ENCODE measurements around the gene IGF2BP2. TPM values are rescaled to one million over a fixed set of nuclear protein-coding genes. Genes with fewer than 3 reads are reported as not detected.

The IGF2BP2 gene
- total and polyA plus RNA-seq, 2 of the 8 experiments (the other 6 are each of a cell fraction or from before 2014, with no cell fraction given) = 7.4 to 121 TPM

DNA sequence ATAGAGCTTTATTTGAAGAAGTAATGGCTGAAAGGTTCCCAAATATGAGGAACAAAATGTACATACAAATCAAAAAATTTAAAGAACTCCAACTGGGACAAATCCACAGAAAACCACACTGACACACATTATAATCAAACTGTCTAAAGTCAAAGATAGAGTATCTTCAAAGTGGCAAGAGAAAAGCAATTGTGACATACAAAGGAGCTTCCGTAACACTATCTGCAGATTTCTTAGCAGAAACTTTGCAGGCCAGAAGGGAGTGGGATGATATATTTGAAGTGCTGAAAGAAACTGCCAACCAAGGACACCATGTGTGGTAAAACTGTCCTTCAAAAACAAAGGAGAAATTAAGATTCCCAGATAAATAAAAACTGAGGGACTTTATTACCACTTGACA is 146.8 kb downstream of the IGF2BP2 start:
- H3K23me2 ChIP-seq (ENCODE audit: low read depth, low read length) = no peaks in the 10 kb centered on the region
- H3K4ac ChIP-seq (replicated peaks; ENCODE audit: insufficient read length, low read depth, low read length) = no peak overlapping the region
- no peak overlapping the region for H2AK5ac ChIP-seq (ENCODE audit: low read depth, low read length)
- no peak overlapping the region for H3K56ac ChIP-seq (replicated peaks; ENCODE audit: insufficient read length, low read depth, low read length)
- no peak overlapping the region for H3K4me2 ChIP-seq (ENCODE audit: insufficient read depth in 1 of 2, low read depth in 2 of 2, low read length in 2 of 2)
- H3K36me3 ChIP-seq (ENCODE audit: control insufficient read depth in 2 of 4, insufficient read depth in 4 of 4, low read length in 3 of 4) = peaks cover 2 to 33% (median 28%) of the 10 kb centered on the region in 4 experiments; a peak in 7 of 8 replicates
- no peak overlapping the region for H3K4me3 ChIP-seq (ENCODE audit: extremely low read depth in 1 of 4, insufficient read depth in 2 of 4, low read depth in 3 of 4, low read length in 4 of 4)
- POLR2A ChIA-PET (ENCODE audit: partially characterized antibody) = interaction anchor here (0.7 to 1.4 kb wide), 4 partner anchors 11 to 234 kb away, joined by 3 to 4 read pairs (median 3); no protein-coding TSS in a partner anchor
- H3K79me2 ChIP-seq (ENCODE audit: control insufficient read depth in 1 of 2, insufficient read depth in 2 of 2, low read length in 2 of 2) = peaks cover 0 to 8% of the 10 kb centered on the region in 2 experiments; a peak in 1 of 4 replicates
- H3K27ac ChIP-seq (ENCODE audit: low read depth, low read length) = no peak overlapping the region
- H3K4me1 ChIP-seq (replicated peaks in 1 of 4; ENCODE audit: control insufficient read depth in 3 of 4, insufficient read depth in 4 of 4, low read length in 3 of 4) = no peaks in the 10 kb centered on the region
- H3K14ac ChIP-seq (ENCODE audit: insufficient read length) = no peak overlapping the region
- H4K8ac ChIP-seq (ENCODE audit: extremely low read depth, insufficient read depth, low read length) = no peak overlapping the region
- no peak overlapping the region for H2BK20ac ChIP-seq (ENCODE audit: low read length)
- H2BK120ac ChIP-seq (replicated peaks; ENCODE audit: low read depth, low read length) = no peak overlapping the region
- no peaks in the 10 kb centered on the region for H3K9me3 ChIP-seq (ENCODE audit: insufficient read depth in 2 of 2, low read depth in 1 of 2, low read length in 1 of 2)
- no peak overlapping the region for H2BK5ac ChIP-seq (ENCODE audit: low read depth, low read length)
- FAIRE-seq (no peak), DNase-seq (ENCODE audit: low read depth in 1 of 2, low spot score in 2 of 2) (no peak)
- no peak overlapping the region for H3K23ac ChIP-seq (ENCODE audit: insufficient read length)
- no peaks in the 10 kb centered on the region for H3K79me1 ChIP-seq (ENCODE audit: low read depth, low read length)
- WGBS, 2 experiments (ENCODE audit: extremely low coverage in 1 of 2, insufficient coverage in 1 of 2, insufficient read length in 1 of 2, insufficient replicate concordance in 2 of 2, low coverage in 1 of 2, low lambda C conversion rate in 2 of 2, missing lambda C conversion rate in 1 of 2) = 86% methylated on average over 1 of the region's 1 CpG; no CpG with 5 or more reads in 1 of the 2 experiments
- no peak overlapping the region for H2BK12ac ChIP-seq (ENCODE audit: low read depth, low read length)
- H3K18ac ChIP-seq (ENCODE audit: extremely low read depth, low read length) = no peak overlapping the region
- TF ChIP-seq POU5F1 (IDR thresholded peaks at IDR 0.05; ENCODE audit: low read depth, low read length) = no peak
- TF ChIP-seq TAF7 (optimal IDR thresholded peaks at IDR 0.05; ENCODE audit: borderline replicate concordance, low read depth, low read length) = no peak
- TF ChIP-seq CBX5 (IDR thresholded peaks at IDR 0.05; ENCODE audit: low read depth, low read length) = no peak
- no peak for TF ChIP-seq KDM1A (IDR thresholded peaks at IDR 0.05; ENCODE audit: borderline replicate concordance, low read length)
- no peak overlapping the region for H4K5ac ChIP-seq (ENCODE audit: insufficient read length, low read depth, low read length)
- no peaks in the 10 kb centered on the region for H3K27me3 ChIP-seq (replicated peaks in 1 of 4; ENCODE audit: control insufficient read depth in 3 of 4, extremely low read depth in 1 of 4, insufficient read depth in 3 of 4, low read length in 3 of 4)
- H2AFZ ChIP-seq (ENCODE audit: low read length) = no peak overlapping the region
- CTCF ChIA-PET (ENCODE audit: partially characterized antibody) = interaction anchor here (0.6 to 4.0 kb wide), 26 partner anchors 9 to 1124 kb away, joined by 3 to 40 read pairs (median 5); no protein-coding TSS in a partner anchor
- peaks cover 0 to 1% of the 10 kb centered on the region in 2 experiments for H4K20me1 ChIP-seq (replicated peaks in 1 of 2; ENCODE audit: control insufficient read depth in 1 of 2, insufficient read depth in 2 of 2, low read length in 2 of 2)
- H3K9ac ChIP-seq (replicated peaks in 1 of 4; ENCODE audit: extremely low read depth in 1 of 4, low read depth in 3 of 4, low read length in 3 of 4) = no peak overlapping the region
- H2BK15ac ChIP-seq (ENCODE audit: low read length) = no peak overlapping the region
- H4K91ac ChIP-seq (replicated peaks; ENCODE audit: insufficient read length, low read length) = no peak overlapping the region

Data from H1 (cell line).